Progenitor cell of endocrine pancreas (in vitro differentiated cells): ENCODE data around the gene CPSF6. TPM values are rescaled to one million over a fixed set of nuclear protein-coding genes. Genes with fewer than 3 reads are reported as not detected.
"Not testable (repeated sequence)": the region's sequence is repeated elsewhere in the genome, so short reads cannot be mapped to it uniquely, and the experiment has no call there.

Experiments
- DNase-seq: peaks from one replicate; pipeline ENCODE4 v3.0.0; 2021; ENCODE audit warnings: low spot score; ENCODE audit not compliant: unreplicated experiment
- H3K27ac Mint-ChIP-seq: 2 replicates; pipeline ENCODE4 v1.8.0; 2021; ENCODE audit warnings: mild to moderate bottlenecking, moderate library complexity, mixed read lengths
- H3K27me3 Mint-ChIP-seq: 2 replicates; pipeline ENCODE4 v1.8.0; 2021; ENCODE audit warnings: mixed read lengths
- H3K36me3 Mint-ChIP-seq: 2 replicates; pipeline ENCODE4 v1.8.0; 2022; ENCODE audit warnings: mixed read lengths; ENCODE audit not compliant: insufficient read depth
- H3K4me1 Mint-ChIP-seq: 2 replicates; pipeline ENCODE4 v1.8.0; 2021; ENCODE audit warnings: low read depth, mixed read lengths
- H3K4me3 Mint-ChIP-seq: 2 replicates; pipeline ENCODE4 v1.8.0; 2021; ENCODE audit warnings: low read depth, mild to moderate bottlenecking, moderate library complexity, mixed read lengths
- H3K9me3 Mint-ChIP-seq: 2 replicates; pipeline ENCODE4 v1.8.0; 2021; ENCODE audit warnings: low read depth, mixed read lengths
- total RNA-seq: library from RNA; stranded (reverse); gene quantifications from 2 replicates; pipeline ENCODE4 v1.2.1, GENCODE V29; 2021
- TF ChIP-seq, protein P1 (sequence below): fragments of 200-600 bp; sonication (generic); IDR thresholded peaks from one replicate; pipeline ENCODE4 v1.5.0; 2021; ENCODE audit warnings: antibody characterized with exemption, mild to moderate bottlenecking; ENCODE audit not compliant: unreplicated experiment

CPSF6 gene
- total RNA-seq, 1 donor from 2014 or later, result 156 TPM

DNA sequence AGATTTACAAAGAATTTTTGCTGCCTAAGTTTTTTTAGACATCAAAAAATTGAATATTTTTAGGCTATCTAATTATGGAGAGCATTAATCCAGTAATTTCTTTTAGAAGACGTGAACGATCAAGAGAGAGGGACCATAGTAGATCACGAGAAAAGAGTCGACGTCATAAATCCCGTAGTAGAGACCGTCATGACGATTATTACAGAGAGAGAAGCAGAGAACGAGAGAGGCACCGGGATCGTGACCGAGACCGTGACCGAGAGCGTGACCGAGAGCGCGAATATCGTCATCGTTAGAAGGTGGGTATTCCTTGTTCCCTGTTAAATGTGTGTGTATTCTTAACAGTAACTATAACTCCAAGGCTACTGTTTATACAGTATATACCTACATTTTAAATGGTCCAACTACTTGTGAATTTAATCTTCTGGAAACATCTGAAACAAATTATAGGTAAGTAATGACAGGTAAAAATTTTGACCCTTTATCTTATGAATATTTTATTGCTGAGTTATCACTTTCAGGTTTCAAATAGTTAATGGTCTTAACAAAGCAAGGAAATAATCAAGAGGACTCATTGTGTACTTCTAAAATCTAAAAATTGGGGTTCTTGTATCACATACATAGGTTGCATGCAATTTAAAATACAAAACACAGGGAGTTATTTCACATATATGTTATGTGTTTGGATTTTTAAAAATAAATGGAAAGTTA lies 23.1 kb downstream of the CPSF6 start:
- H3K4me1 Mint-ChIP-seq, result peaks cover 6% of the 10 kb centered on the region
- DNase-seq, result no peak
- no peak overlapping the region for H3K27ac Mint-ChIP-seq
- peaks cover 40% of the 10 kb centered on the region for H3K36me3 Mint-ChIP-seq
- H3K27me3 Mint-ChIP-seq, result no peaks in the 10 kb centered on the region
- TF ChIP-seq, protein P1, sequence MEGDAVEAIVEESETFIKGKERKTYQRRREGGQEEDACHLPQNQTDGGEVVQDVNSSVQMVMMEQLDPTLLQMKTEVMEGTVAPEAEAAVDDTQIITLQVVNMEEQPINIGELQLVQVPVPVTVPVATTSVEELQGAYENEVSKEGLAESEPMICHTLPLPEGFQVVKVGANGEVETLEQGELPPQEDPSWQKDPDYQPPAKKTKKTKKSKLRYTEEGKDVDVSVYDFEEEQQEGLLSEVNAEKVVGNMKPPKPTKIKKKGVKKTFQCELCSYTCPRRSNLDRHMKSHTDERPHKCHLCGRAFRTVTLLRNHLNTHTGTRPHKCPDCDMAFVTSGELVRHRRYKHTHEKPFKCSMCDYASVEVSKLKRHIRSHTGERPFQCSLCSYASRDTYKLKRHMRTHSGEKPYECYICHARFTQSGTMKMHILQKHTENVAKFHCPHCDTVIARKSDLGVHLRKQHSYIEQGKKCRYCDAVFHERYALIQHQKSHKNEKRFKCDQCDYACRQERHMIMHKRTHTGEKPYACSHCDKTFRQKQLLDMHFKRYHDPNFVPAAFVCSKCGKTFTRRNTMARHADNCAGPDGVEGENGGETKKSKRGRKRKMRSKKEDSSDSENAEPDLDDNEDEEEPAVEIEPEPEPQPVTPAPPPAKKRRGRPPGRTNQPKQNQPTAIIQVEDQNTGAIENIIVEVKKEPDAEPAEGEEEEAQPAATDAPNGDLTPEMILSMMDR, result no peak
- H3K9me3 Mint-ChIP-seq, result no peaks in the 10 kb centered on the region
- no peak overlapping the region for H3K4me3 Mint-ChIP-seq

DNA sequence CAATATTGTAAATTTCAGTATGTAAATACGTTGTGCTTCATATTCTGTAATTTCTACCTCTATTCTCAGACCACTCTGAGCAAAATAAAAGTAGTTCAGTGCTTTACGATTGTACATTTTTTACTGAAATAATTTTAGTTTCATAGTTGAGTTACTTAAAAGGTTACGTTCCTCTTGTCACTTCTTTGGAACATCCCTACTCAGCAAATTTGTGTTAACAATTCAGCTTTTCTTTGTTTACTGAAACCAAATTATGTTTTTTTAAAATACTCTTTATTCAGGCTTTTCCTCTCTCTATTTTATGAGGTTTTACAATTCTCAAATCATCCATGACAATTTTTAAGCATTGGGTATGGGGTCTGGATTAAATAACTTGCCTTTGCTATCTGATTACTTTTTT lies 25.8 kb downstream of the CPSF6 start:
- DNase-seq, result no peak
- H3K27ac Mint-ChIP-seq, result no peak overlapping the region
- TF ChIP-seq, protein P1, result no peak
- peaks cover 7% of the 10 kb centered on the region for H3K4me1 Mint-ChIP-seq
- H3K4me3 Mint-ChIP-seq, result no peak overlapping the region
- no peaks in the 10 kb centered on the region for H3K27me3 Mint-ChIP-seq
- peaks cover 33% of the 10 kb centered on the region for H3K36me3 Mint-ChIP-seq
- no peaks in the 10 kb centered on the region for H3K9me3 Mint-ChIP-seq

DNA sequence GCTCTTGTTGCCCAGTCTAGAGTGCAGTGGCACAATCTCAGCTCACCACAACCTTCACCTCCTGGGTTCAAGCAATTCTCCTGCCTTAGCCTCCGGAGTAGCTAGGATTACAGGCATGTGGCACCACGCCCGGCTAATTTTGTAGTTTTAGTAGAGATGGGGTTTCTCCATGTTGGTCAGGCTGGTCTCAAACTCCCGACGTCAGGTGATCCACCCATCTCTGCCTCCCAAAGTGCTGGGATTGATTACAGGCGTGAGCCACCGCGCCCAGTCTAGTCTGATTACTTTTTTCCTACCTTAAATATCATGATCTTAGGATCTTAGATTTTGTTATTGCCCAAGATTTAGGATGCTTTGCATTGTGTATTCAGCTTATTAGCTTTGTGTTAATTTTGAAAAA lies 26.3 kb downstream of the CPSF6 start:
- DNase-seq, H3K4me1 Mint-ChIP-seq, H3K4me3 Mint-ChIP-seq, H3K9me3 Mint-ChIP-seq, H3K27ac Mint-ChIP-seq, H3K27me3 Mint-ChIP-seq: not testable (repeated sequence)
- H3K36me3 Mint-ChIP-seq, result peaks cover 29% of the 10 kb centered on the region

DNA sequence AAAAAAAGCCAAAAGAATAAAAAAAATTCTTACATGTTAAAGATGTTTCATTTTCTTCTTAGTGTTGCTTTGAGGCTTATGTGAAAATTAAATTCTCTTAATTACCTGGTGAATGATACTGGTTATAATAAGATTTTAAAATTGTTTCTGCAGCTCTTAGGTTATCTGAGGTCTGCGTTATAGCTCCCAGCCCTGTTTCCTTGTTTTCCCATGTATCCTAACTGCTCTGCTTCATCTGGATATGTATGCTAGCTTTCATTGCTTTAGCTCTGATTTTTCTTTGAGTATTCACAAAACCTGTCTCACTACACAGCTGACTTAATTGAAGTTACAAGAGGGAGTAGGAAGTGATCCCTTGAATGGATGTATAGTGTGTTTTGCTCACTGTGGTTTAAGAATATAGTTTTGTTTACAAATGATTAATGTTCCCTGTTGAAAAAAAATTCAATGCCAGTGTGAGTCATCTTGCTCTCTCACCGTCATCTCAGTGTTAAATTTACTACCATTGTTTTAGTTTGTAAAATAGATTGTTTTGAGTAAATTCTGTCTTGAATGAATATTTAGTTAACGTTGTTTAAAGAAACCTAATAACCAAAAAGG lies 26.8 kb downstream of the CPSF6 start:
- Mint-ChIP-seq H3K27ac (peak overlapping the region; percentile 44), H3K36me3 (peaks cover 26% of the 10 kb centered on the region), H3K27me3 (no peaks in the 10 kb centered on the region), H3K4me1 (peaks cover 7% of the 10 kb centered on the region), H3K4me3 (no peak overlapping the region), H3K9me3 (no peaks in the 10 kb centered on the region)
- TF ChIP-seq, protein P1, result no peak
- DNase-seq, result no peak

DNA sequence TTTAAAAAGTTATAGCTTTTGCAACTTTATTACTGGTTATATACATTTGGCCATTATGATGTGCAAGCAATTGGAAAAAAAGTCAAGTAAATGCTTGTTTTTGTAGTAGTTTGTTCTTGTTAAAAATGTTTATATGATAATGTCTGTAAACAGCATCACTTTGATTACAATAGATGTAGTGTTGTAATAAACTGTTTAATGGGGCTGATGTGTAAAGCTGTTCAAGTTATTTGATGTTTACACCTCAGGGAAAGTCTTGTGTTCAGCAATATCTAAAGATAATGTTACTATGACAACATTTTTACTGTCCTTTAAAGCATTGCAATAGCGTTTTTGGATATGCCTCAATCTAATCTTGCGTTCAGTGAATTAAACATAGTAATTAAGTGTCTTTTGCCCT lies 30.4 kb downstream of the CPSF6 start:
- no peak for DNase-seq
- no peaks in the 10 kb centered on the region for H3K9me3 Mint-ChIP-seq
- no peaks in the 10 kb centered on the region for H3K27me3 Mint-ChIP-seq
- TF ChIP-seq, protein P1, result no peak
- peaks cover 11% of the 10 kb centered on the region for H3K36me3 Mint-ChIP-seq
- no peak overlapping the region for H3K4me3 Mint-ChIP-seq
- peaks cover 24% of the 10 kb centered on the region for H3K4me1 Mint-ChIP-seq
- no peak overlapping the region for H3K27ac Mint-ChIP-seq

DNA sequence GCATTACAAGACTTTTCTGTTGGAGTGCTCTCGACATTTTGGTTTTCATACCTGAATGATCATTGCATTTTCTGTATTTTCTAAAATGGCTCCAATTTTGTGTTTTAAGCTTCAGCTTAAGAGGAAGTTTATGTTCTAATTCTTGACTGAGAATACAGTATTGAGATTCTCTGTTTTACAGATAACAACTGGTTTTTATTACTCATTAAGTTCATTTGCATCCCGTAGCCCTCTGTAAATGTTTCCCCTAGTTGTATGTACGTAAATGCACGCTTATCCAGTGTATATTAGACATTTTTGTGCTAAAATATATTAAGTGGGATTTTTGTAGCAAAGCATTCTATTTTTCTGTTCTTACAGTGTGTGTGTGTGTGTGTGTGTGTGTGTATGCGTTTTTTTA lies 33.1 kb downstream of the CPSF6 start:
- Mint-ChIP-seq H3K4me3 (no peak overlapping the region), H3K4me1 (peaks cover 29% of the 10 kb centered on the region), H3K36me3 (peaks cover 8% of the 10 kb centered on the region), H3K27ac (peak overlapping the region; percentile 52), H3K27me3 (no peaks in the 10 kb centered on the region), H3K9me3 (no peaks in the 10 kb centered on the region)
- TF ChIP-seq, protein P1, result no peak
- no peak for DNase-seq
